Measurements from ENCODE around the gene PDCD1.

PDCD1 gene

GRCh38 chr2:241903121-241904010 lies 44.7 kb upstream of the PDCD1 start:
- no peak for TF ChIP-seq CTCF (IDR thresholded peaks at IDR 0.05; ENCODE audit: low read length, missing control alignments)
- no peak for DNase-seq (ENCODE audit: low read depth)
- no peak overlapping the region for H3K4me3 ChIP-seq (replicated peaks; ENCODE audit: low read depth, low read length)

DNA sequence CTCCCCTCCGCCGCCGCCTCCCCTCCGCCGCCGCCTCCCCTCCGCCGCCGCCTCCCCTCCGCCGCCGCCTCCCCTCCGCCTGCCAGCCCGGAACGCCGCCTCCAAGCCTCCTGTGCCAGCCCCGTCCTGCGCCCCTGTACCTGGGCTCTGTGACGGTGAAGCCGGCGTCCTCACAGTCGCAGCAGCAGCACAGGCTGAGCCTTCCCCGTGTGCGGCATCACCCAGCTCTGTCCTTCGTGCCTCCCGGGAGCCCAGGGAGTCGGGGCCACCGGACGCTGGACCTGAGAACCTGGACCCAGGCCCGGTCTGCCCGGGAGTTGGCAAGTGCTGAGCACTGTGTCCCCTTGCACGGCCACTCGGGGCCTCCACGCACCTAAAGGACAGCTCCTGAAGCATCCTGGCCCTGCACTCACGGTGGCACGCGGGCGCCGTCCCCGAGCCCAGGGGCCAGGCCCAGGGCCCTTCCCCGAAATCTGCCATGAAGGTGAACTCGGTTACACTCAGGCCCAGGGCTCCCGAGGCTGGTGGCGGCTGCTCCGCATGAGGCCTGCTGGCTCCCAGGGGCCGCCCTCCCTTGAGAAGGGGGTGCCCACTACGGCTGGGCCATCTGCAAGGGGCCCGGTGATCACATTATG lies 43.8 kb upstream of the PDCD1 start:
- TF ChIP-seq CTCF (IDR thresholded peaks at IDR 0.05; ENCODE audit: low read length, missing control alignments): no peak
- no peak for DNase-seq (ENCODE audit: low read depth)
- H3K4me3 ChIP-seq (replicated peaks; ENCODE audit: low read depth, low read length): no peak overlapping the region

DNA sequence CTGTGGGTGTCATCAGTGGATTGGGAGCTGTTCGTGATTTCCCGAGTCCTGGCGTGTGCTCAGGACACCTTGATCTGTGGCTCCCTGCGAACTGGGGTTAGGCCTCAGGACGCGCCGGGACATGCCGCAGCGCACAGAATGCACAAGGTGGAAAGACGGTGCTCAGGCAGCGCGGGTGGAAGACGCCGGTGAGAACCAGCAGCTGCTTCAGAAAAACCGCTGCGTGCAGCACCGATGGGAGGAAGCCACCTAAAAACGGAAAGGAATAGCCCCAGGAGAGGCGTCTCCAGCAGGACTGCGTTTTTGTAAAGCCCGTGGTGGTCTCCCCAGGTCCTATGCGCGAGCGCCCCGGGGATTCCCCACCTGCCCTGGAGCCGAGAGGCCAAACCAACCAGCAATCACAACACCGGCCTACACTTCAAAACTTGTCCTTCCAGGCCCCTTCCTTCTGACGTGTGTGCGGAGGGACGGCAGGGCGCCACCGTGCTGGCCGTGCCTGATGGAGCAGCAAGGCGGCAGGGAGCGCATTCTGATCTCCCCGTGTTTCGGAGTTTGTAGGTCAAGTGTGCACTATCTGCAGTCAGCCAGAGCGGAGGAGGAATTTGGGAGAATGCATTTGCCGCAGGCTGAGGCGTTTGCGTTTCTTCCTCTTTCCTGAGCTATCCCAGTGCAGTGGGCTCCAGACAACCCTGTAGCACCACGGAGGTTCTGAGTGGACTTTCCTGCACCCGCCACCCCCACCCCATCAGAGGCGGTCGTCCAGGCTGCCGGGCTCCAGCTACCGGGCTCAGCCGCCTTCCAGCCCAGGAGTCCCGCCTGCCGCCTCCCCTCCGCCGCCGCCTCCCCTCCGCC lies 43.0 kb upstream of the PDCD1 start:
- TF ChIP-seq CTCF (IDR thresholded peaks at IDR 0.05; ENCODE audit: low read length, missing control alignments): no peak
- no peak overlapping the region for H3K4me3 ChIP-seq (replicated peaks; ENCODE audit: low read depth, low read length)
- DNase-seq (ENCODE audit: low read depth): no peak

- no peak overlapping the region for H3K4me3 ChIP-seq (replicated peaks; ENCODE audit: low read depth, low read length)
- no peak for TF ChIP-seq CTCF (IDR thresholded peaks at IDR 0.05; ENCODE audit: low read length, missing control alignments)
- DNase-seq (ENCODE audit: low read depth): no peak
Measured at GRCh38 chr2:241901018-241901380, 42.3 kb upstream of the PDCD1 start.

DNA sequence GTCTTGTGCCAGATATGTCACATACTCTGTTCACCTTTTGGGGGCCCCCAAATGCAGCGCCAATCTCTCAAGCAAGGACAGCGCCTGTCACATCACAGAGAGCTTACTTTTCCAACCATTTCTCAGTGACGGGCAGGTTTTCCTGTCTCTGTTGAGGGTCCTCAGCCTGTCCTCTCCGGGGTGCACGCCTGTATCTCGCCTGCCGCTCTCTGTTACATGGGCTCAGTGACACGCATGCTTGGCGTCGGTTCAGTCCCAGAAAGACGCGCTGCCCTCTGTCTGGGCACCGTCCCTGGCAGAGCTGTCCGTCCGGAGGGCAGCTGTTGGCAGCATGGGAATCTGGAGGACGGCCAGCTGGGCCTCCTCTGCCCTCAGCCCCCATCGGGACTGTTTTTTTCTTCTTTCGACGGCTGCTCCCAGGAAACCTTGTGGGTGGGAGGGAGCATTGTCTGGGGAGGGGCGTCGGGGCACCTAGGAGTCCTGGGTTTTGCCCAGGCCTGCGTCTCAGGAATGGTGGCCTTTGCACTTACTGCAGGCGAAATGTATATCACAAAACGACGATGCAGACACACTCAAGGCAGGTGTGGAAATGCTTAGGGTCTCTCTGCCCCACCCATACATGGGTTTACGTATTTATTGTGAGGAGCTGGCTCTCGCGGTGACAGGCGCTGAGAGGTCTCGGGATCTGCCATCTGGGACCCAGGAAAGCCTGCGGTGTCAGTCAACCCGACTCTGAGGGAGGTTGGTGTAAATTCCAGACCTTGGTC lies 41.7 kb upstream of the PDCD1 start:
- H3K4me3 ChIP-seq (replicated peaks; ENCODE audit: low read depth, low read length): no peak overlapping the region
- no peak for TF ChIP-seq CTCF (IDR thresholded peaks at IDR 0.05; ENCODE audit: low read length, missing control alignments)
- no peak for DNase-seq (ENCODE audit: low read depth)

Measured in fibroblast of pulmonary artery (primary cell).